ENCODE results near the gene FLOT1. TPM values are rescaled to one million over a fixed set of nuclear protein-coding genes. Genes with fewer than 3 reads are reported as not detected.

FLOT1 gene
- total and polyA plus RNA-seq, 9 of the 15 experiments (the other 6 are each of a cell fraction or from before 2014, with no cell fraction given) = 11.7 to 149 (median 118) TPM

- TF ChIP-seq VEZF1 (CRISPR knock-in tag; IDR thresholded peaks at IDR 0.05) (0 out of 2 replicates have a peak, but pooled peaks have one; percentile 19), ZMIZ1 (IDR thresholded peaks at IDR 0.05; ENCODE audit: low read depth in 2 of 2, low read length in 2 of 2) (0 out of 4 replicates have a peak, but pooled peaks of 1 of the 2 experiments have one; percentile 58), ELF4 (CRISPR knock-in tag; IDR thresholded peaks at IDR 0.05) (no peak), TEAD4 (IDR thresholded peaks at IDR 0.05; ENCODE audit: low read length) (peak; percentile 7; the same call in 1 of the 2 replicates), TEAD4 (CRISPR knock-in tag; IDR thresholded peaks at IDR 0.05; ENCODE audit: borderline replicate concordance) (no peak), ZNF778 (CRISPR knock-in tag; IDR thresholded peaks at IDR 0.05) (no peak), ILF3 (IDR thresholded peaks at IDR 0.05; ENCODE audit: borderline replicate concordance) (no peak), REST (IDR thresholded peaks at IDR 0.05; ENCODE audit: borderline replicate concordance) (peak; percentile 82), REST (CRISPR knock-in tag; IDR thresholded peaks at IDR 0.05; ENCODE audit: low read depth) (no peak), ZNF77 (CRISPR knock-in tag; IDR thresholded peaks at IDR 0.05) (no peak), BRD4 (IDR thresholded peaks at IDR 0.05) (no peak), ZBTB8A (IDR thresholded peaks at IDR 0.05; ENCODE audit: partially characterized antibody) (no peak), SPI1 (IDR thresholded peaks at IDR 0.05; ENCODE audit: borderline replicate concordance, low read depth, low read length) (0 out of 2 replicates have a peak, but pooled peaks have one; percentile 26), BCOR (IDR thresholded peaks at IDR 0.05) (0 out of 2 replicates have a peak, but pooled peaks have one; percentile 26)
Observed at GRCh38 chr6:30730601-30731435, 11.7 kb downstream of the FLOT1 start (continued).
